NCI-H2196 treated with DMSO at 0.1 percent for 48 hours (cell line): ENCODE results near the gene FSTL4.

ENCODE experiments used
- DNase-seq: peaks from one replicate; lab custom pipeline; 2025; ENCODE audit not compliant: unreplicated experiment; lab: John Stamatoyannopoulos, UW

The FSTL4 gene

DNA sequence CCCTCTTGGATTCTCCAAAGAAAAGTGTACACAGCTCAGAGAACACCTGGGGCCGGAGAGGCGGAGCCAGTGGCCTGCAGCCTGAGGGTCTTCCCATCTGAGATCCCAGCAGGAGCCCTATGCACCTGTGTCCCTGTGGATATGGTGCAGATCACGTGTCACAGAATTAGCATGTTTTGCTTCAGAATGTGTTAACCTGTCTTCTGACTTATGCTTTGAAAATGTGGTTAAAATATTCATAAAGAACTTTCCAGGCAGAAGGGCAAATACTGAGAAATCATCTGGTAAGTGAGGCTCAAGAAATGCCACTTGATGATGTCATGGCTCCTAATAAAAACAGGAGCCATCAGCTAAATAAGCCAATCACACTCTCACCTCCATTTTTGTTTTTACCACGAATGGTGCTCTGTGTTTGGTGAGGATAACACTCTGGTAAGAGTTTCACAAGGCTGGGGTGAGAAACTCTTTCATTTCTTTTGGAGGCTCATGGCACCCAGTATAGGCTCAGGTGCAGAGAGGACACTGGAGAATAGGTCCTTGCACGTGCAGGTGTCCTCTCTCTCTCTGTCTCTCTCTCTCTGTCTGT, 279.8 kb downstream of the FSTL4 start:
- DNase-seq, result no peak

DNA sequence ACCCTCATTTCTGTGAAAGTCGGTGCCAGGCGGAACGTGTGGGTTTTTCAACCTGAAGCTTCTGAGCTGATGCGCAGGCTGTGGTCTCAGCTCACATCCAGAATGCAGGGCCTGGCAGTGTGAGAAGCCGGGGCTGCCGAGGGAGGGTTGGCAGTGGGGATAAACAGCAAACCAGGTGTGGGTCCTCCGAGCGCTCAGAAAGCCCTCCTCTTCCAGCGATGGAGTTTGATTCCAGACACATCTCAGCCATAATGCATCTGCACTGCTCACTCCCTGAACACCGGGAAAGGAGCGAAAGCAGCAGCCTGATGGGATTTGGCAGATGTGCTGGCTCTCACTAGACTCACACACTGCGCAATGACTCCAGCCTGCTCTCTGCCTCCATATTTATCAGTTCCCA, 280.4 kb downstream of the FSTL4 start:
- no peak for DNase-seq

DNA sequence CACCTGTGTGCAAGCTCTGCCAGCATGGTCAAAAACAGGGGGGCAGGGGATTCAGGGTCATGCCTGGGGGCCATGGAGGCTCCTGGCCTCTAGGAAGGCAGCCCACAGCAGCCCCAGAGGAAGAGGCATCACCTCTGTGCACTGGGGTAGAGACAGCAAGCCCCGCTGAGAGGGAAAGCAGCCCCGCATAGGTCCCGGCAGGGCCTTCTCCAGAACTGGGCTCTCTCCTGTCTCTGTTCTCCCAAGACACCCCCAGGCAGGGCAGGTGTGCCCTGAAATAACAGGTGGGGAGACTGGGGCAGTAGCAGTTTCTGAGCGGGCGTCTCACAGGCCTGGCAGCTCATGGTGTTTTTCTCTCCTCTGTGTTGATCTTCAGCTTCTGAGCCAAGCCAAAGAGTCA, 281.4 kb downstream of the FSTL4 start:
- DNase-seq, result no peak

DNA sequence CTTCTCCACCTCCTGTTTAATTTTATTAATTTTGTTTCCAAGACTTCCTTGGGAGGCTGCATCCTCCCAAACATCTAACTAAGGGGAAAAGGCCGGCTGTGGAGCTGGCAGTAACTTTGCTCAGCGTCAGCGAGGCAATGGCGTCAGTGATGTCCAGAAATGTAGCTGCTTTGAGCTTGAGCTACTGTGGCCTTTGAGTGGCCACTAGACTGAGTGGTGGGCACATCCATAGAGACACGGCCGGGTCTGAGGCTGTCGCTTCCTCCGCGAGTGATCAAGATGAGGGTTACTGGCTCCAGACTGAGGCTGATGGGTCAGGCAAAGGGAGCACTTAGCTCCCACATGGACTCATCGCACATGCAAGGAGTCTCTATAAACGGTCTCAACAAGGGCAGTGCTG, 283.5 kb downstream of the FSTL4 start:
- no peak for DNase-seq

DNA sequence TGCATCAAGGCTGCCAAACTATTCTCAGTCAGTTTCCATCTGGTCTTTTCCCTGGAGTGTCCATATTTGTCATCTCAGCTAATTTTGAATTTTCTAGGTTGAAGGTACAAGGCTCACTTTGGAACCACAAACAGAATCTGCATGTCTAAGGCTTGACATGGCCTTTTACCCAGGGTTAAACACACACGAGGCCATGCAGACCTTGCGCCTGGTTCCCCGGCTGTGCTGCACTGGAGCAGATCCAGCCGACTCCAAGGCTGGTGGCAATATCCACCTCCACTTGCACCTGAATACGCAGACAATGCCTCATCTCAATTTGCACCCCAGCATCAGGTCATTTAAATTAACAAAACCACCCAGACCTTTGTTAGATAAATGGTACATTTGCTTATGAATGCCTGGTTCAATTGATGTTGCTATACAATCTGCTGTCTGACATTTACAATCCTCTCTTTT, 284.4 kb downstream of the FSTL4 start:
- no peak for DNase-seq

DNA sequence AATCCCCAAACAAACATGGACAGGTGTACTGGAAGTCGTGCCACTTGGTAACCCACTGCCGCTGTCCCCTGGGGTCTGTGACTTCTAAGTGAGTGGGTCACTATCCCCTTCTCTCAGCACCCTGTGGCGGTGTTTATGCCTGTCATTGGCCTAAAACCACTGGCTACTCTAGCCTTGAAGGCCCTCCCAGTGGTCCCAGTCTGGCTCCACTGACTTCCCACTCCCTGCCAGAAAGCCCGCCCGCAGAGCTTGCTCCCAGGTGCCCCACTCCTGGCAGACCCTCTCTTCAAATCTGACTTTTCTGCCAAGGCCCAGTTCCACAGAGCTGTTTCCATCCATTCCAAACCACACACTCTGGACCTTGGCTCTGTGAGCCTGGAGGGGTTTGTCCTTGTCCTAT, 286.0 kb downstream of the FSTL4 start:
- no peak for DNase-seq

DNA sequence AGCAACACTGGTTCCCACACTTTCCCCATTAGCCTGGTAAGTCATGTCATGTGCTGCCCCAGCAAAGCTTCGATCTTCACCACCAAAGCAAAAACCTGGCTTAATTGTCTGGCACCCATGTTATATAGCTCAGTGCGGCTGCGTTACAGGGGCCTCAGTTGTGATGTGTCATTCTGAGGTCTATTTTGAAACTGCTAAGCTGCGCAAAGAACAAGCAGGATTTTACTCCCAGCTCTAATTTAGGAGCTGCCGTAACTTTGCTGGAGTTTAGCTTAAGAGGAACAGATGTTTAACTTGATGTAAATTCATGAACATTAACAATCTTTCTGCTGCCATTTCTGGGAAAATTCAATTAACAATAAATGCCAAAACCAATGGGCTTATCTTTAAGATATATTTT, 286.5 kb downstream of the FSTL4 start:
- DNase-seq, result no peak

DNA sequence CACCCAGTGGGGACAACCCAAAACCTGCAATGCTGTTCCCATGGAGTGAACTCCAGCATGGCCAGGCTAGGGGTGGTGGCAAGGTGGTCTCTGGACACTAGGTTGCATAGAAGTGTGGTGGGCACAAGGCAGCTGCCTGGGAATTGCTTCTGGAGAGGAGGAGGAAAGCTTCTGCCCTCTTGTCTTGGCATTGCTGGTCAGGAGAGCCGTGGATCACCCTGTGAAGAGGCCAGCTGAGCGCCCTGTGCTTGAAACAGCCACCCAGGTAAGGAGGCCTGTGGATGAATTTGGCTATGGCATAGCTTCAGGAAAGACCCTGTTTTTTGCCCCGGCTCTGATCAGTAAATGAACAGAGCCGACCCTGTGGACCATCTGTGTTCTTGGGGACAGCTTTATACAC, 287.4 kb downstream of the FSTL4 start:
- no peak for DNase-seq

DNA sequence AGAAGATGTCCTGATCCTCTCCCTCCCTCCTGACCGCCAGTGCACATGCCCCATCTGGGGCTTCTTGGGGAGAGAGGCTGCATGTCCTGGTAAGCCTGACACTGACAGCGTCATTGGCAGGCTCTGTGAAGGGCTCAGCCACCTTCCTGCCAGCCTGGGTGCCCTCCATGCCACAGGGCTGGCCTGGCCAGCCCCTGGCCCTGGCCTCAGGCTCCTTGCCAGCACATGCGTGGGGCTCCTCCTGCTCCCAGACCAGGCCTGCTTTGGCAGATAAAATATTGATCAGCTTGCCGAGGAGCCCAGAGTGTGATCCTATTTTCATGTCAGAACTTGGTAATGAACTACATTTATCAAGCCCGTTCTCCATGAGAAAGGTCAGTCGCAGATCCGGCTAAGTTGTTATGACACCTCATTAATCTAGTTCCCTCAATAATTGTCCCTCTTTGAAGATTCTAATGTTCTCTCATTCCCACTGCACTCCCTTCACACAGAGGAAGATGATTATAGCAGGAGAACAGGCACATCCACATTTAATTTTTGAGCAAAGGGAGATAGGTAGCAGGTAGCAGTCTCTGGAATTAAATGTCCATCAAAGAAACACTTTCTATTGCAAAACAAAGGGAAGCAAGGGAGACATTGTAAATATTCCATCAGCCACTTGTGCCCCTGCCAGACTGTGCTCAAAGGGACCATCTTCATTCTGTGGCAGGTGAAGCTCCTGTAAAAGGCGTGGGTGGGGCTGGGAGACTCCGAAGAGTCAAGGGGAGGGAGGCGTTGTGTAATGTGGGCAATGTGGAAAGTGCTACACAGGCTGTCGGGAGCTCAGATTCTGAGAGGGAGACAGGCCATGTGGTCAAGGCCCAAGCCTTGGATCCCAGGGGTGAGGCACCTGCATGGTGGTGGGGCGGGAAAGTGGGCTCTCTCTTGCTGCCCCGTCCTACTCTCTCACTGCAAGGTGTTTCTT, 288.6 kb downstream of the FSTL4 start:
- DNase-seq, result no peak

DNA sequence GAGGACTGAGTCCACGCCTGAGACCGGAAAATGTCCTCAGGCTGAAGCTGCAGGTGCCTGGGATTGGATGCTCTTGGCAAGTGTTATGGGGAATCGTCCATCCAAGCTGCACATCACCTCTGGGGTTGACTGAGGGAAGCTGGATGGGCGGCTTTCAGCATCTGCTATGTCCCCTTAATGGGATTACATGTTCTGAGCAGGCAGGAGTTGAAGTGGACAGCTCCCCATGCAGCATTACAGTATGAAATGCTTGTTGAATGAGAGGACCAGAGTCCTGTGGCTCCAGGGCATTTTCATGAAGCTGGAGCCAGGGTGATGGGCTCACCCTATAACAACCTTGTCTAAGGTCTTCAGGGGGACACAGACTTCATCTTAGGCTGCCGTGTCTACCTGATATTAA, 289.6 kb downstream of the FSTL4 start:
- no peak for DNase-seq

DNA sequence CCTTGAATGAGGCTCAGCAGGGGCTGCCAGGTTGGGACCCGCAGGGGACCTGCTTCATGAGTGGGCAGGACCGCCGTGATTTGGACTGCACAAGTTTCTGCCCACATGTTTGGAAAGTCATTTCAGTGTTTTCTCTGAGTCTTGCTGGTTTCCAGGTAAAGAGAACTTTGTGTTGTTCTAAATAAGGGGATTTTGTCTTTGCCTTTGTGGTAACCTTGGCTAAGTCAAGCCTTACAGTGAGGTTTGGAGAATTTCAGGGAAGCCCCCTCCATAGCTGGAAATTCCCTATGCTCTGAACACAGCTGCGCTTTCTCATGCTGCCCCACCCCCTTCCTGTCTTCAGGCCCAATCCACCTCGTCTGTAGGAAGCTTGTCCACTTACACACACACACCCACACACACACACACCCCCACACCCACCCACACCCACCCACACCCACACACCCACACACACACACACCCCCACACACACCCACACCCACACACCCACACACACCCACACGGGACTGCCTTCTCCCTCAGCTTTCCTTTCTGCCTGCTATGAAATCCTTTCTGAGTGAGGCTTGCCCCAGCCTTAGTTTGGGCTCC, 290.4 kb downstream of the FSTL4 start:
- no peak for DNase-seq

DNA sequence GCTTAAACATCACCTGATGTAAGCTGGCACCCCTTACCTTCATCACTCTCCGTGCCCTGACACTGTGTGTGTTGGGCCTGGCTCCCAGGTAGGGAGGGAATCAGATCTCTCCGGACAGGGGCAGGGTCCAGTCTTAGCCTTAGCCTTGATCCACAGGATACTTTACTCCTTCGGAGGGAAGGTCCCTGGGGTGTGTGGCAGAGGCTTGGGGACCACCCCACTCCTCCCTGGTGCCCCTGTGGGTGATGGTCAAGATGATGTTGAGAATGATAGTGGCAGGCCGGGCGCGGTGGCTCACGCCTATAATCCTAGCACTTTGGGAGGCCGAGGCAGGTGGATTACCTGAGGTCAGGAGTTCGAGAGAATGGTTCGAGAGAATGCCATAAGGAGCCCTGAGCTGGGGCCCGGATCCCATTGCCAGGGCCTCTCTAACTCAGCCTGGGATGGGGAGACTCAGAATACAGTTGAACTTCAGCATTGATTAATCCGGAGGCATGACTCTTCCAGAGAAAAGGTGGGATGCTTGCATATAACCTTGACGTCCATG, 291.0 kb downstream of the FSTL4 start:
- no peak for DNase-seq

DNA sequence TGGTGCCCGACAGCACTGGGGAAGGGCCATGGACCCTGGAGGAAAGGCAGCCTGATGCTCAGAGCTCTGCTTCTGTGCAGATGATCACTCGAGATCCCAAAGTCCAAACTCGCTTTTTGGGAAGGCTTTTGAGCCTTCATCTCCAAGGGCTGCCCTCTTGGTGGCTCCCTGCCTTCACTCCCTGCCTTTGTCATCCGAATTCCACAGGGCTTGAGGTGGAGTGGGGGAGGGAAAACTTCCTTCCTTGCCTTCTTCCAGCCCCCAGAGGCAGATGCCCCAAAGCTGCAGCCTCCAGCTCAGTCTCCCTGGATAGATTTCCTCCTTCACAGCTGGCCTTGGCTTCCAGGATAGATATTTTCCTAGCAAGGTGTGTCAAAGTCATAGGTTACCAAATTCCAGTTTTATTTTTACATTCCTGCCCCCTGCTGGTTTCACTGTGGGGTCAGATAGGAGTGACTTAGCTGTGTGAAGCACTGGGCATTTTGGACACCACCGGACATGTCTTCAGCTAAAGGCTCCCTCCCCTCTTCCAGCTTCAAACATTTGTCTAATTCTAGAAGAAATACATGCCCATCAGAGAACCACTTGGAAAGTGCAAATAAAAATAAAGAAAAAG, 292.3 kb downstream of the FSTL4 start:
- no peak for DNase-seq

DNA sequence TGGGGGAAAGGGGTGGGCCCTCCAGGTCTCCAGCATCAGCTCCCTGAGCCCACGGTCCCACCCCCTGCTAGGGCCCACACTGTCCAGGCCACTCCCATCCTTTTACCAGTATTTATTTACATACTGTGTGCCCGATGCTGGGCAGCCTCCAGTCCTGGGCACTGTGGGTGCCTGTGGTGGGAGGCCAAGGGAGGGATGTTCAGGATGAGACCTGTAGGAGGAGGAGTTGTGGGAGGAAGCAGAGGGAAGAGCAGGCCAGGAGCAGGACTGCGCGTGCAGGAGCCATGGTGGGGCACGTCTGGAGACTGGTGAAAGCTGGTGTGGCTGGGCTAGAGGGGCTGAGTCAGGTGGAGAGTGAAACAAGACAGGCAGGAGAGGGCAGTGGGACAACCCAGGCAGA, 293.1 kb downstream of the FSTL4 start:
- no peak for DNase-seq

DNA sequence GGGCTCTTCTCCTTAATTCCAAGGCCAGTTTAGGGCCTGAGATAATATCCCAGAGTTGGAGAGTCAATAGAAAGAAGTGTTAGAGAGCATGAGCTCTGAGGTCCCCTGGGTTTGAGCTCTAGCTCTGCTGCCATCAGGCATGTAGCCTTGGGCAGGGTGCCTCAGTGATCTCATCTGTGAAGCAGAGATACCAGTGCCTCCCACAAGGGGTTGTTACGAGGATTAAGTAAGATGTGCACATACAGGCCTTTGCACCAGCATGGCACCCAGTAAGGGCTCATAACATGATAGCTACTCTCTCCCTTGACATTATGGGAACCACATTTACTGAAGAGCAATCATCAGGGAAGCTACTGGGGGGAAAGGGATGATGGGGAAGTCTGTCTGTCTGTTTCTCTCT, 294.8 kb downstream of the FSTL4 start:
- DNase-seq, result no peak

DNA sequence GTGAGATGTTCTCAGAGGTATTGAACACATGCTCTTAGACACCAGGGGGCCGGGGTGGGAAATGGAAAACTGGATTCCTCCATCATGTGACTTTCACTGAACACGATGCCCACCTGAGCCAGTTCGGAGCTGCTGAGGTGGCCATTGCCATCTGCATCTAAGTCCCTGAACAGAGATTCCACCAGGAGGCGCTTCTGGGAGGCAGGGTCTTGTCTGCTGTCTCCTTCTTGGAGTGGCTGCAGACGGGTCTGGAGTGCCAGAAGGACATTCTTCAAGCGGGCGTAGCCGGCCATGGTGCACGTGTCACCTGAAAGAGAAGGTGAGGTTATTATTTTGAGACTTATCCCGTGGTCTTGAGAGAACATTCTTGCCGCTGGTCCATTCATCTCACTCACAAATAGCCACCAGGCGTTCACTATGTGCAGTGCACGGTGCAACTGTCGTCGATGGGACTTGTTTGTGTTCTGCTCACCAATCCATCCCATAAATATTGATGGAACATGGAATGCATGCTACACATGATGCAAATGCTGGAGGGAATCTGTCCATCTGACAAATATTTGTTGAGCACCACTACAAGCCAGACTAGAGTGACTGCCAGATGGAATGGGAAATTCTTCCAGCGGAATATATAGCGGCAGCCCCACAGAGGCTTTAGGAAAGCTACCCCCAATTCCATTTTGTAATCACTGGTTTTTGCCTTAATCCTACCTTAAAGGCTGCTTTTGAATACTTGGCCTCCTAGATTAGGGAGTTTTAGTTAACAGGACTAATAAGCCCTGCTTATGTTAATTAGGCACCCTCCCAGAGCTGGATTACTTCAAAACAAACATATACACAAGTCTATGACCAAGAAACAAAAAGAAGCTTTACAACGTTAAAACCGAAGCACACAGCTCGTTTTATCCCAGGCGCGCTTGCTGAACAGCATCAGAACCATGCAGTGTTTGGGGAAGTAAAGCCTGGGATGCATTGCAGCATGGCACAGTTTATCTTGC, 295.7 kb downstream of the FSTL4 start:
- no peak for DNase-seq

DNA sequence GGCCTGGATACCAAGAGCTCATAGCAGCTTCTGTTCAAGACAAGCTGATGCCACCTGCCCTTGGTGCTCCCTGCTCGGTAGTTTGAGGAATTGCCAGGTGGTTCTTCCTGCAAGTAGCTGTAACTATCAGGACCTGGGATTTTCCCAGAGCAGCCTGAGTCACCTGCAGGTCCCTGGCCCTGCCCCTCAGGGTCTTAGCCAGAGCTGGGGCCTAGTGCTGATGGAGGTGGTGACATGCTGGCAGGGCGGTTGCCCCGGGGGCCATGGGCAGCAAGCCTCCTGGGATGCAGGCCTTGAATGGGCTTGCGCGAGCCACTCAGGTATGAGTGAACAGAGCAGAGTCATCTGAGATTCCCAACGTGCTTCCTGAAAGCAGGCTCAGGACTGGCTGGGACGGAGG, 298.3 kb downstream of the FSTL4 start:
- no peak for DNase-seq

DNA sequence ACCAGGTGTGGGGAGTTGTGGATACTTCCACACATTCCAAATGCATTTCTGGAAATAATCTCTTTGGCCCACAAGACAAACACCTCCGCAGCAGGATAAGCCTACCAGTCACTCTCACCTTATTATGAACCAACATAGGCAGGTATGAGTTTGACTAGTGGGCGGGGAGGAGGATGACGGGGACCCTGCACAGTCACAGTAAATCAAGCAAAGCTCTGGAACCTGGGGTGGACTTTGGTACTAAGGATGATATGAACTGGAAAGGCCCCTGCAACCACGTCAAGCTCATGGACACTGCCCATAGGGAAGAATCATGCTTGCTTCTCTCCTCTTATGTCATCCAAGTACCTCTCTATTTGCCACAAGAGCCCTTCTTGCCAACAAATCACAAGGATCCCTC, 301.2 kb downstream of the FSTL4 start:
- DNase-seq, result no peak

DNA sequence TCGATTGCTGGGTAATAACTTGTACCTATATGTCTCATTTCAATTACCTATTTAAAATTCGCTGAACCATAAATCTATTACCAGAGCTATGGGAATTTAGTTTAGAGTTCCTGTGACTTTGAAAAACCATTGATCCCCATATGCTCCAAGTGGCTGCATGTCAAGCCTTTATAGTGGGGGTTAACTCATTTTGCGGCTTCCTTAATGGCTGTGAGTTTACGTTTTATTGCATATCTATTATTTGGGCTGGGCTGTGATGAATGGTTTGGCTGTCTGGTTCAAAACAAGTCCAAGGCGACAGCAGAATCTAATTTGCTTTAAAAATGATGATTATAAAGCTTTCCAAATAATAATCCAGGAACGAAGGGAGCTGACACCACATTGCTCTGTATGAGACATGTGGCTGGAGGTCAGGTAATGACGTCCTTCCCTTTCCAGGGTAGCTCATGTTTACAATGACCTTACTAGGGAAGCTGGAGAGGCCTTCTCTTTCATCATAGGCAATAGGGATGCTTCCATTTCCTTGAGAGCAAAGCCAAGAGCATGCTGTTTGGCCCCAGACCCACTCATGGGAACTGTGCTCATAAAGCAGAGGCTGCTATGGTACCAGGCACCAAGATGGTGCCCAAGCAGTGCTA, 302.2 kb downstream of the FSTL4 start:
- DNase-seq, result no peak
